Effector CD8-positive, alpha-beta T cell (primary cell): ENCODE results near the gene ANK2.
A peak's percentile ranks its signal among the peaks of the same experiment; 100 is the strongest.

Source experiments
- DNase-seq: peaks from one replicate; lab custom pipeline; 2025; lab: John Stamatoyannopoulos, UW

Gene ANK2

GRCh38 chr4:113339430-113339813 lies 290.0 kb downstream of the ANK2 start:
- DNase-seq, result no peak

- no peak for DNase-seq
These were observed 294.6 kb downstream of the ANK2 start for GRCh38 chr4:113344100-113344499.

- DNase-seq, result no peak
These were observed 297.8 kb downstream of the ANK2 start for GRCh38 chr4:113347245-113347644.

- DNase-seq, result no peak
These were observed 300.0 kb downstream of the ANK2 start for GRCh38 chr4:113349430-113349829.

GRCh38 chr4:113350576-113350975 lies 301.1 kb downstream of the ANK2 start:
- DNase-seq, result no peak

DNA sequence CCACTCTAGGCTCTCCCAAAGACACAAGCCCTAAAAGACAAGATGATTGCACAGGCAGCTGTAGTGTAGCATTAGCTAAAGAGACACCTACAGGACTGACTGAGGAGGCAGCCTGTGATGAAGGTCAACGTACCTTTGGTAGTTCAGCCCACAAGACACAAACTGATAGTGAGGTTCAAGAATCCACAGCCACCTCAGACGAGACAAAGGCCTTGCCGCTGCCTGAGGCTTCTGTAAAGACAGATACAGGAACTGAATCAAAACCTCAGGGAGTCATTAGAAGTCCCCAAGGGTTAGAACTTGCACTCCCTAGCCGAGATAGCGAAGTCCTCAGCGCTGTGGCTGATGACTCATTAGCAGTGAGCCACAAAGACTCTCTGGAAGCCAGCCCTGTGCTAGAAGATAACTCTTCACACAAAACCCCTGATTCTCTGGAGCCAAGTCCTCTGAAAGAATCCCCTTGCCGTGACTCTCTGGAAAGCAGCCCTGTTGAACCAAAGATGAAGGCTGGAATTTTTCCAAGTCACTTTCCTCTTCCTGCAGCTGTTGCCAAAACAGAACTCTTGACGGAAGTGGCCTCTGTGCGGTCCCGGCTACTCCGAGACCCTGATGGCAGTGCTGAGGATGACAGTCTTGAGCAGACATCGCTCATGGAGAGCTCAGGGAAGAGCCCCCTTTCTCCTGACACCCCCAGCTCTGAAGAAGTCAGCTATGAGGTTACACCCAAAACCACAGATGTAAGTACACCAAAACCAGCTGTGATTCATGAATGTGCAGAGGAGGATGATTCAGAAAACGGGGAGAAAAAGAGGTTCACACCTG lies 306.3 kb downstream of the ANK2 start:
- peak; percentile 1 for DNase-seq

DNA sequence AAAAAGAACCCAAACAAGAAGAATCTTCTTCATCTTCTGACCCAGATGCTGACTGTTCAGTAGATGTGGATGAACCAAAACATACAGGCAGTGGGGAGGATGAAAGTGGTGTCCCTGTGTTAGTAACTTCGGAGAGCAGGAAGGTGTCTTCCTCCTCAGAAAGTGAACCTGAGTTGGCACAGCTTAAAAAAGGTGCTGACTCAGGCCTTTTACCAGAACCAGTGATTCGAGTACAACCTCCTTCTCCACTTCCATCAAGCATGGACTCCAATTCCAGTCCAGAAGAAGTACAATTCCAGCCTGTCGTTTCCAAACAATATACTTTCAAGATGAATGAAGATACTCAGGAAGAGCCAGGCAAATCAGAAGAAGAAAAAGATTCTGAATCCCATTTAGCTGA lies 307.0 kb downstream of the ANK2 start:
- DNase-seq, result no peak

DNA sequence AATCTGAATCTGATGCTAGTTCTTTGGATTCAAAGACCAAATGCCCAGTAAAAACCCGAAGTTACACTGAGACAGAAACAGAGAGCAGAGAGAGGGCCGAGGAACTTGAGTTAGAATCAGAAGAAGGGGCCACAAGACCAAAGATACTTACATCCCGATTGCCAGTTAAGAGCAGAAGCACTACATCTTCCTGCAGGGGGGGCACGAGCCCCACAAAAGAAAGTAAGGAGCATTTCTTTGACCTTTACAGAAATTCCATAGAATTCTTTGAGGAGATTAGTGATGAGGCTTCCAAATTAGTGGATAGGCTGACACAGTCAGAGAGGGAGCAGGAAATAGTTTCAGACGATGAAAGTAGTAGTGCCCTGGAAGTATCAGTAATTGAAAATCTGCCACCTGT lies 309.3 kb downstream of the ANK2 start:
- no peak for DNase-seq

DNA sequence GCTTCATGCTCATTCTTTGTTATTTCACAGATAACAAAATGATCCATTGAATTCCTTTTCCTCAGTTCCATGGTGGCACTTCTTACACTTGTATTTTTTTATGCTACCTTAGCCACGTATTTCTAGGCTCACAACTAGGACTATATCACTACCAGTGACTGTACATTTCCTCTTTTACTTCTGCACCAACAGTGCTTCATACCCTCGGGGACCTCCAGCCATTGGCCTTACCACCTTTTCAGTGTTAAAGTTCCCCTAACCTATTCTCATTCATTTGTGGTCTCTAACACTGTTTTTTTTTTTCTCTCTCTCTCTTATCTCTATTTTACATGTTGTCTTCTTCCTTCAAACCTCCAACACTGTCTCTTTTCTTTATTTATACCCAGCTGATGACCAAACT lies 315.9 kb downstream of the ANK2 start:
- DNase-seq, result no peak

DNA sequence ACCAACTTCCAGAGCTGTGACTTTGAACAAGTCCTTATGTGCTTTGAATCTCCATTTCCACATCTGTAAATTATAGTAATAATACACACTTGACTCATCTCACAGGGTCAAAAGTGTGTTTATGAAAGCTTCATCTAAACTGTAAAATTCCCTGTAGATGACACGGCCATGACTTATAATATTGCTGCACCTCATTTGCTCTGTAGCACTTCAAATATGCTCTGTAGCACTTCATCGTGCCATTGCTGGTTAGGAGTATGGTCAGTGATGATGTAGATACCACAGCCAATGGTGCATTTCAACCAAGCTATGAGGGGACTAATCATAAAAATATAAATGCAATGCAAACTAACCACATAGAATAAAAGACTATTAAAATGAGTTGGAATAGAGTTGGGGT lies 318.6 kb downstream of the ANK2 start:
- DNase-seq, result no peak

GRCh38 chr4:113371111-113371510 lies 321.7 kb downstream of the ANK2 start:
- no peak for DNase-seq

- no peak for DNase-seq
These were observed 326.7 kb downstream of the ANK2 start for GRCh38 chr4:113375964-113376666.

DNA sequence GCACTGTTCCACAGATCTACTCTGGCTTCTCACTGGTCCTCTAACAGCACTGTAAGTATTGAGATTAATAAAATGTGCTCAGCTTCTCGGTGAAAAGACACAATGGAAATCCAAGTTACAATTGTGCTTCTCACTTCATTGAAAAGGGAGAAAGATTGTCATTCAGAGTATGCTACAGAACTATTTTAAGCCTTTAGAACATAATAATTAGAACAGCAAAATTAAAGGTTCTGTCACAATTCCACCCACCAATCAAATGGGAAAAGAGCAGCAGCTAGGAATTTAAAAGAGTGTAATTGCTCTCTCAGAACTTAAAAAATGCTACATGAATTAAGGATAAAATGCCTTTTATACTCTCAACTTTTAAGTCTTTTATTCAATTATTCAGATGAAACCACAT lies 329.4 kb downstream of the ANK2 start:
- DNase-seq, result no peak

GRCh38 chr4:113382704-113383103 lies 333.3 kb downstream of the ANK2 start:
- no peak for DNase-seq

- DNase-seq, result no peak
These were observed 333.8 kb downstream of the ANK2 start for GRCh38 chr4:113383111-113383785.

- DNase-seq, result no peak
These were observed 335.1 kb downstream of the ANK2 start for GRCh38 chr4:113384600-113384999.

GRCh38 chr4:113385281-113385899 lies 335.9 kb downstream of the ANK2 start:
- no peak for DNase-seq

- DNase-seq, result no peak
These were observed 339.7 kb downstream of the ANK2 start for GRCh38 chr4:113389160-113389559.

DNA sequence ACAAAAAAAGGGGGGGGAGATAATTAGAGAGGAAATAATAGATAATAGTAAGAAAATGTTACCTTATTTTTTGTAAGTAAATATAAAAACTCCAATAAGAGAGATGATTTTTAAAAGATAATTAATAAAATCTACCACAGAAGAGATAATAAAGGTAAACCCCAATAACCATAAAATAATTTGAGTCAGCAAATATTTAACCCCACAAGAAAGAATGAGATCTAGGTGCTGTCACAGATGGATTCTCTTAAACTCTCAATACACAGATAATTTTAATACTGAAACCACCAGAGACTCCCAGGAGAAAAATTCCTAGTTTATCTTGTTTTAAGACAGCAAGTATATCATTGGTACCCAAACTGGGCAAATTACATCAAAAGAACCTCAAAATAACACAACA lies 341.4 kb downstream of the ANK2 start:
- no peak for DNase-seq

GRCh38 chr4:113394108-113394729 lies 344.8 kb downstream of the ANK2 start:
- DNase-seq, result no peak

DNA sequence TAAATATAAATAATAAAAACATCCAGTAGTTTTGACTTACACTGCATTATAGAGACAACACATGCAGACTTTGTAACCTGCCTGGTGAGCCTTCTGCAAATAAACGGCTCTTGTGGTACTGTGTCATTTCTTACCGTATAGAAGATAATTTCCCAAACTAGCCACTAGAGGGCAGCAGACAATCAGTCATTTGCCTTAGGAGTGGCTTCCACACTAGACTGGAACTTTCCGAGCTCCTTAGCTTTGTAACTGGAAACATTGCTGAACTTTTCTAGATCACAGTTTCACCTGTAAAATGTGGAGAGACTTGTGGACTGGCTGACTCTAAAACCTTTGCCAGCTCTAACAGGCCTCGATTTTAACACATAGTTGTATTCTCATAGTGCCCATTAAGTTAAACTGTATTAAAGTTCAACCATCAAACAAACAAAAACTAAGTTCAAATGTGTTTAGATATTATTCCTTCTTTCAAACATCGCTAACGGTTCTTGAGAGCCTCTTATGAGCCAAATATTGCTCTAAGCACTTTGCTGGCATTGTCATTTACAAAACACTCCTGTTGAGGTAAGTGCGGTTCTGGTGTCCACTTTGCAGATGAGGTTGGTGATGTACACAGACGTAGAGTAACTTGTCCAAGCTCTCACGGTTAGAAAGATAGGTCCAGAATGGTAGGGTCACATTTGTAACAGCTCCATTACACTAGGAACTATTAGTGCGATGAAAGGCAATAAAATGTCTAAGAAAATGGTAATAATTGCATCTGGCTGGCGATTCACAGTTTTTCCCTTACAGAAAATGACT lies 345.5 kb downstream of the ANK2 start:
- DNase-seq, result peak; percentile 5
